Suprapubic skin (tissue), 4 donors: ENCODE results near the gene ELOVL3. TPM values are rescaled to one million over a fixed set of nuclear protein-coding genes. Genes with fewer than 3 reads are reported as not detected.

ENCODE experiments used
- DNase-seq, 2 donors: peaks; one replicate each; pipeline ENCODE4 v3.0.0-alpha.2; 2019; ENCODE audit warnings: low spot score in 2 of 2
- H3K27ac ChIP-seq: fragments of 200-600 bp; sonication (generic); one replicate; pipeline ENCODE4 v1.5.1; 2019
- H3K27me3 ChIP-seq: fragments of 200-600 bp; sonication (generic); one replicate; pipeline ENCODE4 v1.5.1; 2019
- H3K36me3 ChIP-seq: fragments of 200-600 bp; sonication (generic); one replicate; pipeline ENCODE4 v1.5.1; 2019
- H3K4me1 ChIP-seq: fragments of 200-600 bp; sonication (generic); one replicate; pipeline ENCODE4 v1.5.1; 2019
- H3K4me3 ChIP-seq: fragments of 200-600 bp; sonication (generic); one replicate; pipeline ENCODE4 v1.5.1; 2019; ENCODE audit warnings: mild to moderate bottlenecking
- H3K9me3 ChIP-seq: fragments of 200-600 bp; sonication (generic); one replicate; pipeline ENCODE4 v1.5.1; 2019
- CTCF ChIP-seq, 2 donors: fragments of 200-600 bp in 1 of 2; fragments of 450-650 bp in 1 of 2; sonication (generic) in 1 of 2; IDR thresholded peaks; one replicate each; pipeline ENCODE4 v1.5.1; 2016 to 2019; ENCODE audit warnings: antibody characterized with exemption in 2 of 2, mild to moderate bottlenecking in 1 of 2, moderate library complexity in 1 of 2
- EP300 ChIP-seq: sonication (generic); formaldehyde crosslinking; IDR thresholded peaks from one replicate; pipeline ENCODE4 v1.6.1; 2017; ENCODE audit warnings: antibody characterized with exemption
- POLR2A ChIP-seq, 2 donors: fragments of 450-650 bp; IDR thresholded peaks; one replicate each; pipeline ENCODE4 v1.6.1; 2017; ENCODE audit warnings: antibody characterized with exemption in 2 of 2, mild to moderate bottlenecking in 2 of 2, moderate library complexity in 2 of 2
- POLR2AphosphoS5 ChIP-seq, 3 donors: sonication (generic); formaldehyde crosslinking; IDR thresholded peaks; one replicate each; pipeline ENCODE4 v1.6.1; 2017; ENCODE audit warnings: antibody characterized with exemption in 3 of 3
- WGBS: methylation state at CpG from one replicate; pipeline ENCODE4 v1.1.5; 2018; 5-methylcytosine and 5-hydroxymethylcytosine counted together
- total RNA-seq, 4 donors: library from RNA; depleted of rRNA; stranded (reverse); fragments of >200 nt; gene quantifications; one replicate each; pipeline ENCODE4 v1.1.0, GENCODE V29; 2016

Gene ELOVL3
- total RNA-seq, 4 donors from 2014 or later, result 16.9 to 84.1 (median 56.5) TPM

GRCh38 chr10:102236006-102236405 lies 9.9 kb downstream of the ELOVL3 start:
- TF ChIP-seq CTCF (IDR thresholded peaks at IDR 0.05) (no peak), POLR2A (IDR thresholded peaks at IDR 0.05) (no peak), POLR2AphosphoS5 (IDR thresholded peaks at IDR 0.05) (no peak), EP300 (no peak)
- peaks cover 9% of the 10 kb centered on the region for H3K27me3 ChIP-seq
- 76% methylated on average over 8 of the region's 8 CpGs for WGBS

GRCh38 chr10:102237711-102238252 lies 11.7 kb downstream of the ELOVL3 start:
- Histone ChIP-seq H3K27ac (no peak overlapping the region), H3K27me3 (peaks cover 3% of the 10 kb centered on the region), H3K4me3 (no peak overlapping the region), H3K36me3 (no peaks in the 10 kb centered on the region), H3K9me3 (no peaks in the 10 kb centered on the region), H3K4me1 (peaks cover 17% of the 10 kb centered on the region)
- 59% methylated on average over 4 of the region's 4 CpGs for WGBS
- TF ChIP-seq CTCF (IDR thresholded peaks at IDR 0.05), result no peak
- TF ChIP-seq POLR2AphosphoS5 (IDR thresholded peaks at IDR 0.05), result no peak
- TF ChIP-seq POLR2A (IDR thresholded peaks at IDR 0.05), result no peak
- TF ChIP-seq EP300, result no peak
- DNase-seq, result no peak

More at GRCh38 chr10:102236006-102236405, 9.9 kb downstream of the ELOVL3 start:
- H3K27ac ChIP-seq, result no peak overlapping the region
- H3K4me3 ChIP-seq, result no peak overlapping the region
- no peaks in the 10 kb centered on the region for H3K9me3 ChIP-seq
- DNase-seq, result no peak
- peaks cover 13% of the 10 kb centered on the region for H3K4me1 ChIP-seq
- no peaks in the 10 kb centered on the region for H3K36me3 ChIP-seq

GRCh38 chr10:102240467-102241031 lies 14.4 kb downstream of the ELOVL3 start:
- WGBS, result 63% methylated on average over 32 of the region's 39 CpGs
- Histone ChIP-seq H3K4me3 (peak overlapping the region; percentile 59), H3K27me3 (no peaks in the 10 kb centered on the region), H3K4me1 (peaks cover 24% of the 10 kb centered on the region), H3K9me3 (no peaks in the 10 kb centered on the region), H3K36me3 (no peaks in the 10 kb centered on the region), H3K27ac (no peak overlapping the region)
- no peak for DNase-seq
- TF ChIP-seq EP300 (no peak), POLR2AphosphoS5 (IDR thresholded peaks at IDR 0.05) (no peak)

- H3K27ac ChIP-seq, result no peak overlapping the region
- H3K36me3 ChIP-seq, result no peaks in the 10 kb centered on the region
- H3K4me3 ChIP-seq, result peak overlapping the region; percentile 59
- H3K9me3 ChIP-seq, result no peaks in the 10 kb centered on the region
- no peaks in the 10 kb centered on the region for H3K27me3 ChIP-seq
- H3K4me1 ChIP-seq, result peaks cover 27% of the 10 kb centered on the region
- TF ChIP-seq POLR2AphosphoS5 (IDR thresholded peaks at IDR 0.05) (no peak), POLR2A (IDR thresholded peaks at IDR 0.05) (no peak), EP300 (no peak), CTCF (IDR thresholded peaks at IDR 0.05) (no peak)
- WGBS, result 13% methylated on average over 10 of the region's 20 CpGs
- DNase-seq, result no peak
Observed at GRCh38 chr10:102241032-102241443, 14.9 kb downstream of the ELOVL3 start.

- no peak within 1 kb of the TSS for H3K27ac ChIP-seq
- peak within 1 kb of the TSS; percentile 59 for H3K4me3 ChIP-seq
Observed at GRCh38 chr10:102241444-102242117, 15.5 kb downstream of the ELOVL3 start, which contains the start of gene PITX3. Gene PITX3 (minus strand): TSS chr10:102241512. CDS start chr10:102232080, 9,432 bp downstream.

More at GRCh38 chr10:102241444-102242117, 15.5 kb downstream of the ELOVL3 start, which contains the start of gene PITX3:
- WGBS, result 2% methylated on average over 22 of the region's 57 CpGs
- peaks cover 32% of the 10 kb centered on the region for H3K4me1 ChIP-seq
- H3K27me3 ChIP-seq, result no peaks in the 10 kb centered on the region
- TF ChIP-seq CTCF (IDR thresholded peaks at IDR 0.05) (no peak), POLR2AphosphoS5 (IDR thresholded peaks at IDR 0.05) (peak in 1 of 3 donors; percentile 41)
- DNase-seq, result peak; percentile 96
- H3K36me3 ChIP-seq, result no peaks in the 10 kb centered on the region
- no peaks in the 10 kb centered on the region for H3K9me3 ChIP-seq
